OCI-M2 (cell line): ENCODE results near the gene PXMP4.

Experiments used
- DNase-seq: peaks from one replicate; lab custom pipeline; 2025; ENCODE audit not compliant: unreplicated experiment; lab: John Stamatoyannopoulos, UW

PXMP4 gene

DNA sequence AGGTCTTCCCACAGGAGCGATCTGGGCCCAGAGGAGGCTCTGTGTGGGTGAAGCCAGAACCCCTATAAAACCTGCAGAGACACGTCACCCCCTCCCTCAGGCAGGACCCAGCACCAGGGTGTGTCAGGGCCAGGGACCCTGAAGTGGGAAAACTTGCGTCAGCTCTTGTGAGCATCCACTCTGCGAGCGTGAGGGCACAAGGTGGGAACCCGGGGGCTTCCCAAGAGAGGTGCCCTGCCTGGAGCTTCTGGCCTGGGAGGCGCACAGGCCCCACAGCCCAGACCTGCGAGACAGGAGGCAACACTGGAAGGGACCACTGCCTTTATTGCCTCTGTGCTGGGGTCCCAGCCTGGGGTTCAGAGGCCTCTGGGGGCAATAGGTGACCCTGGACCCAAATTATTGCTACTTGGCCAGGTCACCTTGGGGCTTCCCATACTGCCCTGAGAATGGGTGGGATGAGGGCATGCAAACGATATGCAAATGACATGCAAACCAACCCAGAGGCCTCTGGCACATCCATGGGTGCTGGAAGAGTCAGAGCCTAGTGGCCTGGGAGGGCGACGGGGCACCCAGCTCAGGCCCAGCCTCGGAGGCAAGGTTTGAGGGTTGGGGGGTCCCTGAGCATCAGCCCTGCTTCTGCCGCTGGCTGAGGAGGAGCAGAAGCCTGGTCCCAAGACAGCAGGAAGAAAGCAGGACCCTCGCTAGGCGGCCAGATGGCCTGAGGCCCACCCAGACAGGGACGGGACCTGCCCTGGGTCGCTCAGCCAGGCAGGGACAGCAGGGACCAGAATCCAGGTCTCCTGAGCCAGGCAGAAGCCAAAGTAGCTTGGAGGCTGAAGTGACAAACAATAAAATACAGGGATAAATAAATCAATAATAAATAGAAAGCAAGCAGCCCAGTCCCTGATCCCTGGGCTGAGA lies 63.1 kb downstream of the PXMP4 start:
- DNase-seq = no peak

DNA sequence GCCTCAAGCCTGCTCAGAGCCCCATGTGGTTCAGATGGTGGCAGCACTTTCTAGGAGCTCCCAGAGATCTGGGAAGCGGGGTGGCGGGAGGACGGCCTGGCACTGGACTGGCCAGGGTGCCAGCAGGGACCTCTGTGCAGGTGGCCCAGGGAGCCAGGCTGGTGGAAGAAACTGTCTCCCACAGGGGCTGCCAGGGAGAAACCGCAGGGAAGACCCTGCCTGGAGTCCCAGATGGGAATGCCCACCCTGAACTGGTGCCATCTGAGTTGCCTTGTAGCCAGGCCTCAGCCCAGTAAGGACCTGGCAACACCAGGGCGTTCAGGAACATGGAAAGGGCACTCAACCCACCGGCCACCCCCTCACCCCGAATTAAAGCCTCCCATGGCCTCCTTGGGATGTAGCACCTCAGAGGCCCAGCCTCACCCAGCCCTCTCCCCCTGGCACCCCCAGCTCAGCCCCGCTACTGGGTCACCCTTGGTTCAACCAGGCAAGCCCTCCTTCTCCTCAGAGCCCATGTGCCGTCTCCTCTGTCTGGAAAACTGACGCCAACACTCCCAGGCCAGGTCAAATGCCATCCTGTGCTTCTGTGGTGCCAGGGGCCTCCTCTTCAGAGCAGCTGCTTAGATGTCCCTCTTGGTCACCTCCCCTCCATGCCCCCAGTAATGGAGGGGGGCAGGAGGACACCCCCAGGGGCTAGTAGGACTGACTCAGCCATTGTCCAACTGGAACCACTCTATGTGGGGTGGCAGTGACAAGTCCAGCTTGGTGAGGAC lies 63.9 kb downstream of the PXMP4 start:
- no peak for DNase-seq

DNA sequence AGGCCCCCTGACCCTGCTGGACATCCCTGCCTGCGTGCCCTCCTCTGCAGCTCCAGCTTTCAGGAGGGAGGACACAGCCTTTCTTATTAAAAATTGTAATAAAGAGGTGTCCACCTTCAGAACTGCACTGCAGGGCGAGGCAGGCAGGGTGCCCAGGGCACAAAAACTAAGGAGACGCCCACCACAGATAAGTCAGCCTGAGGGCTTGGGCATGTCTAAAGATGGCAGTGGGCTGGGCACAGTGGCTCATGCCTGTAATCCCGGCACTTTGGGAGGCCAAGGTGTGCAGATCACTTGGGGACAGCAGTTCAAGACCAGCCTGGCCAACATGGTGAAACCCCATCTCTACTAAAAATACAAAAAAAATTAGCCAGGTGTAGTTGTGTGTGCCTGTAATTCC lies 64.9 kb downstream of the PXMP4 start:
- no peak for DNase-seq

DNA sequence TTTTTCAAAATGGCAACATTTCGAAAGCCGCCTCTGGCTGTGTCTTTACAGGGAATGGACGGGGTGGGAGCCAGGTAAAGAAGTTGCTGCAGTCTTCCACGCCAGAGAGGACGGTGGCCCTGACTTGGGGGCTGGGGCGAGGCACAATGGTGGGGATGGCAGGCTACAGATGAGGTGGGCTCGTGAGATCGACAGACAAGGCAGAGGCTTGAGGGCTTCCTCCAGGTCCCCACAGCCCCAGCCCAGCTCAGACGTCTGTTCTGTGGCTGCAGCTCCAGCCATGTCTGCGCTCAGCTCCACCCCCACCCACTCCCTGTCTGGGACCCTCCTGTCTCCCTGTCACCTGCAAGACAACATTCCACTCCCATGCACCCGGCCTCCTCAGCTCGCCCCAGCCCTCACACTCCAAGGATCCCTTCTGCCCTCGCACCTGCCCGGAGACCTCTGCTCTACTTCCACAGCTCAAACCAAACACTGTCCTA lies 65.4 kb downstream of the PXMP4 start:
- DNase-seq = no peak

DNA sequence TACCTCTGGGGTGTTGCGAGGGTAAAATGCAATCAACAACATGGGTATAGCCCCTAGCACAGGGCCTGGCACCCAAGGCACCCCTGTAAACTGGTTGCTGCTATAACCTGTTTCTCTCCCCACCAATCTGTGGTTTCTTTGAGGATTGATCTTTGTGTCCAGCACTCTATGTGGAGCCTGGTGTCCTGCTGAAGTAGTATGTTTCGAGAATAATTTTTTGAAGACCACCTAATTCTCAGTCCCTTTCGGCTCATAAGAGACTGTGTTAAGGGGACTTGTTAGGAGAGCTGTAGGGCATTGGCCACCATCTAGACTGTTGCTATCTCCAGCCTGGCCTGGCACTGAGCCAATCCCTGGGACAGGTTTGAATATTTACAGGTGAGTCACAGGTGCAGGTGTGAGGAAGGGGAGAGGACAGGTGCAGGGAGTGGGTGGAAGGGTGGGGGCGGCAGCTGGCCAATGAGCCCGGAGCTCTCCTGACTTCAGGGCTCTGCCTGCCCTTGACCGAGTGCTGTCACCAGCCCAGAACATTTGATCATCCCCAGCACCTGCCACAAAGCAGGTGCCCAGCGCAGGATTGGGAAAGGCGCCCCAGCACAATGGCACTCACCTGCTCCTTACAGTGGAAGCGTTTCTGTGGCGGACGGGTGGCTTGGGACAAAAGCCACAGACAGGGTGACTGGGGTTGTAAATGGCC lies 66.1 kb downstream of the PXMP4 start:
- no peak for DNase-seq

DNA sequence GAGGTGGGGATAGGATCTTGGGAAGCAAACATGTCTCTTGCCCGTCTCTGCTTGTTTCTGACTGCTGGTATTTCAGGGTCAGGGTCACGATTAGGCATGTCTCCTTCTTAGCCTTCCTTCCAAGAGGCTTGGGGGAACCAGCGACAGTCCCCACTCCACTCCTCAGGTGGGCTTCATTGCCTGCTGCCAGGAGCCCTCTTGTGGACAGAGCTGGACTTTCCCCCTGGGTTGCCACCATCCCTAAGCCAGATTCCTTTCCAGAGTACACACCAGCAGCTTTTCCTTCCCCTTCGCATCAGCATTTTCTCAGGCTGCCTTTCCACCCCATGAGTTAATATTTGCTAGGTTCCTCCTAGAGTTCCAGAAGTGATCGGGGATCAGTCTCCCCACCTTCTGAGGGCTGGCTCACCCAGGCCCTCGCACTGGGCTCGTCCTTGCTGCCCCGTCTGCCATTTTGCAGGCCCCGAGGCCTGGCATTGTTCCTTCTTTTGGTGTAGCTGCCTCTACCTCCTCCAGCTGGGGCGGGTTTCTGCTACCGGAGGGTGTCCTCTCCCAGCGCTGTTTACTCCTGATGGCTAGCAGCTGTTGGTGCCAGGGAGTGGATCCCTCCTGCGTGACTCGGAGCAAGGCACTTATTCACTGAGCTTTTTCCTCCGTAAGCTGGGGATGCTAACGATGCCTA lies 66.8 kb downstream of the PXMP4 start:
- DNase-seq = peak; percentile 24
